ENCODE measurements around the gene ASB3.
A peak's percentile ranks its signal among the peaks of the same experiment; 100 is the strongest.
"Not testable (repeated sequence)": the region's sequence is repeated elsewhere in the genome, so short reads cannot be mapped to it uniquely, and the experiment has no call there.

Gene ASB3

DNA sequence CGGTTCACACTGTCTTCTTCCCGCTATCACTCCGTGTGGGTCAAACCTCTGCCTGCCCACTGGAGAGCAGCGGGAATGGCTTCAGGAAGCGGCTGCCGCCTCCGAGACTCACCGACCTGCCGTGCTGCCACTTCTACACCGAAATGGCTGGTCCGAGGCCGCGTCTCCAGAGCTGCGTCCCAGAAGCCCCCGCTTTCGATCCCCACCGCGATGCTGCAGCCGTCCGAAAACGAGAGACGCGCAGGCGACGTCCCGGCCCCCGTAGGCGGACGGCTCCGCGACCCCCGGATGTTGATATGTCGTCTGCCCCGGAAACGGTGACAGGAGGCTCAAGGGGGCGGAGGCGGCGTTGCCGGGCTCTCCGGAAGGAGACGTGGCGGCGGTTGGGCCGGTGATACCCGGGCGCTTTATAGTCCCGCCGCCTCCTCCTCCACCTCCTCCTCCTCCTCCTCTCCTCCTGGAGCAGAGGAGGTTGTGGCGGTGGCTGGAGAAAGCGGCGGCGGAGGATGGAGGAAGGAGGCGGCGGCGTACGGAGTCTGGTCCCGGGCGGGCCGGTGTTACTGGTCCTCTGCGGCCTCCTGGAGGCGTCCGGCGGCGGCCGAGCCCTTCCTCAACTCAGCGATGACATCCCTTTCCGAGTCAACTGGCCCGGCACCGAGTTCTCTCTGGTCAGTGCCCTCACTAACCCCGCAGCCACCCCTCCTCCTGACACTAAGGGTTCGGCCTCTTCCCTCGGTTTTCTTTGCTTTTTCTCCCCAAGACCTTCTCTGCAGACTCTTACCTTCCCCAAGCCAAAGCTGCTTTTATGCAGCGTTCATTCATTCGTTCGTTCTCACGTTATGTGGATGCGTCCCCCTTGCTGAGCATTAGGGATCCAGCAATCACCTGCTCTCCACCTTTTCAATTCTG lies at the start of gene ASB3, which contains the start of gene ERLEC1:
Gene ASB3 (minus strand): TSS at position 249 of the 909 bp plus-strand sequence. CDS start 21,381 bp downstream, outside the sequence.
Gene ERLEC1 (plus strand): TSS at position 340 of the 909 bp plus-strand sequence. CDS start 167 bp downstream, at position 507.
- Histone ChIP-seq H3K36me3 (ENCODE audit: control insufficient read depth, insufficient read depth, low read length) (no peaks in the 10 kb centered on the region), H3K9me3 (ENCODE audit: control insufficient read depth, low read length) (no peaks in the 10 kb centered on the region), H3K4me1 (ENCODE audit: control insufficient read depth, insufficient read depth, low read length) (peaks cover 11% of the 10 kb centered on the region), H3K9ac (ENCODE audit: low read length) (peak within 1 kb of the TSS; percentile 66), H3K4me3 (ENCODE audit: low read length) (peak within 1 kb of the TSS; percentile 65), H3K27me3 (ENCODE audit: control insufficient read depth, insufficient read depth, low read length) (no peaks in the 10 kb centered on the region)

- not testable (repeated sequence) for H3K4me1 ChIP-seq (ENCODE audit: control insufficient read depth, insufficient read depth, low read length); H3K4me3 ChIP-seq (ENCODE audit: low read length); H3K9ac ChIP-seq (ENCODE audit: low read length); H3K36me3 ChIP-seq (ENCODE audit: control insufficient read depth, insufficient read depth, low read length); H3K27me3 ChIP-seq (ENCODE audit: control insufficient read depth, insufficient read depth, low read length); H3K9me3 ChIP-seq (ENCODE audit: control insufficient read depth, low read length)
Measured at GRCh38 chr2:53829980-53830290, 43.2 kb upstream of the ASB3 start.

- Histone ChIP-seq H3K27me3 (ENCODE audit: control insufficient read depth, insufficient read depth, low read length) (no peaks in the 10 kb centered on the region), H3K36me3 (ENCODE audit: control insufficient read depth, insufficient read depth, low read length) (no peaks in the 10 kb centered on the region), H3K4me1 (ENCODE audit: control insufficient read depth, insufficient read depth, low read length) (no peaks in the 10 kb centered on the region), H3K4me3 (ENCODE audit: low read length) (no peak overlapping the region), H3K9me3 (ENCODE audit: control insufficient read depth, low read length) (no peaks in the 10 kb centered on the region), H3K9ac (ENCODE audit: low read length) (no peak overlapping the region)
Measured at GRCh38 chr2:53829273-53829979, 42.7 kb upstream of the ASB3 start.

DNA sequence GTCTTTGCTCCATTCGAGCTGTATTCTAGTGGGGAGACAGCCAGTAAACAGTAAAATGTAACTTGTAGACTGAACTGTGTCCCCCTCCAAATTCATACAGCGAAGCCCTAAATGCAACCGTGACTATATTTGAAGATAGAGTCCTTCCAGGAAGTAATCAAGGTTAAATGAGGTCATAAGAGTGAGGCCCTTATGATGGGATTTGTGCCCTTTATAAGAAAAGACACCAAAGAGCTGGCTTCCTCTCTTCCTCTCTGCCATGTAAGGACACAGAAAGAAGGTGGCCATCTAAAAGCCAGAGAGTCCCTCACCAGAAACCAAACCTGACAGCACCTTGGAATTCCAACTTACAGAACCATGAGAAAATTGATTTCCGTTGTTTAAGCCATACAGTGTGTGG lies 41.6 kb upstream of the ASB3 start:
- H3K27me3 ChIP-seq (ENCODE audit: control insufficient read depth, insufficient read depth, low read length): no peaks in the 10 kb centered on the region
- H3K9ac ChIP-seq (ENCODE audit: low read length): no peak overlapping the region
- H3K9me3 ChIP-seq (ENCODE audit: control insufficient read depth, low read length): no peaks in the 10 kb centered on the region
- H3K4me3 ChIP-seq (ENCODE audit: low read length): no peak overlapping the region
- H3K4me1 ChIP-seq (ENCODE audit: control insufficient read depth, insufficient read depth, low read length): no peaks in the 10 kb centered on the region
- no peaks in the 10 kb centered on the region for H3K36me3 ChIP-seq (ENCODE audit: control insufficient read depth, insufficient read depth, low read length)

DNA sequence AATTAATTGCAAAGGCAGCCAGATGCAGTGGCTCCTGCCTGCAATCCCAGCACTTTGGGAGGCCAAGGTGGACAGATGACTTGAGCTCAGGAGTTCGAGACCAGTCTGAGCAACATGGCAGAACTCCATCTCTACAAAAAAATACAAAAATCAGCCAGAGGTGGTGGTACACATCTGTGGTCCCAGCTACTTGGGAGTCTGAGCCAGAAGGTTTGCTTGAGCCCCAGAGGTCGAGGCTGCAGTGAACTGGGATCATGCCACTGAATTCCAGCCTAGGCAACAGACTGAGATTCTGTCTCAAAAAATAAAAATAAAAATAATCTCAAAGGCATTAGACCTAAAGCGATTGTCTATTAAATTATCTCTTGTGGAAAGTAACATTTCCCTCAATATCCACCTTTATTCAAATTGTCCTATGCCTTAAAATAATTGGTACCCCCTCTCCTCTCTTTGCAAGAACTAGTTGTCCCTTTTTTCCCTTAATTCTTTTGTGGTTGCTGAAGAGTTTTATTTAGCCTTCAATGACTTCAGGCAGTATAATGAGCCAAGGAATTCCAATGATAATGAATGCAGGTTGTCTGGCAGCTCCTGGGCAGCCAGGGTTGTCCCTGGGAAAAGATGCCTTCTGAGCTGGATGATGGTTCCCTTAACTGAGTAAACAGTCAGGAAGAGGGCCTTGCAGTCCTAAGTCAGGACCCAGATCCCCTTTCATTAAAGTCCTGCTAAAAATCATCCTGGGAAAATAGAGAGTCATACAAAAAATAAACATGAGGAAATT lies 40.8 kb upstream of the ASB3 start:
- no peak overlapping the region for H3K9ac ChIP-seq (ENCODE audit: low read length)
- H3K4me3 ChIP-seq (ENCODE audit: low read length): no peak overlapping the region
- no peaks in the 10 kb centered on the region for H3K36me3 ChIP-seq (ENCODE audit: control insufficient read depth, insufficient read depth, low read length)
- H3K9me3 ChIP-seq (ENCODE audit: control insufficient read depth, low read length): no peaks in the 10 kb centered on the region
- no peaks in the 10 kb centered on the region for H3K4me1 ChIP-seq (ENCODE audit: control insufficient read depth, insufficient read depth, low read length)
- no peaks in the 10 kb centered on the region for H3K27me3 ChIP-seq (ENCODE audit: control insufficient read depth, insufficient read depth, low read length)

DNA sequence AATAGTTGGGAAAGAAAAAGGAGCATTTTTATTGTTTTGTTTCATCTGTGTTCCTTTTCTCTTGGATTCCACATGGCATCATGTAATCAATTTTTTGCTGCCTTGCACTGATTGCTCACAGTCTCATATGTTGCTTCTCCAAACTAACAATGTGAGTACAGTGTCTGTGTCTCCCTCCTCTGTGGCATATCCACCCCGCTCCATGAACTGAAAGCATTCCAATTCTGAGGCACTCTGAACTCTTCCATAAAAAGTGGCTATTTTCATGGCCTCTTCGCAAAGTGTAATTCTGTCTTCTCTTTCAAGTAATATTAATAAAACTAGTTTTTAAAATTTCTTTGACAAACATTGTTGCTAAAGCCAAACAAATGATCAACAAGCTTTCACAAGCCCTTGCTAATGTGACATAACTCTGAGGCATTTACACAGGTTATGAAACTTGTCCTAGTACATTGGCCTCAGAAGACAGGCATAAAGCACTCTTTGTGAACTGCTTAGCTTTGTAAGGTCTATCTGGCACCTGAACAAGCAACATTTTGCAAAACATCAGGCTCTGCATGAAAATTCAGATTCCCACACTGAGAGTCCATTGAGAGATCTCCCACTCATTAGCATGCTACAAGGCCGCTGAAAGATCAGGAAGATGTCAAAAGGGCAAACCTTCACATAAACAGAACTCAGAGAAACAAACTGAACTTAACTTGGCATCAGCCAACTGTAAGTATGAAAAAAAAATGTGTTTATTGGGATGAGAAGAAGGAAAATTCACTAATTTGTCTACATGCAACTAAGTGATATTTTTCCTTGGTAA lies 40.0 kb upstream of the ASB3 start:
- no peaks in the 10 kb centered on the region for H3K4me1 ChIP-seq (ENCODE audit: control insufficient read depth, insufficient read depth, low read length)
- H3K9ac ChIP-seq (ENCODE audit: low read length): no peak overlapping the region
- no peaks in the 10 kb centered on the region for H3K27me3 ChIP-seq (ENCODE audit: control insufficient read depth, insufficient read depth, low read length)
- no peak overlapping the region for H3K4me3 ChIP-seq (ENCODE audit: low read length)
- no peaks in the 10 kb centered on the region for H3K36me3 ChIP-seq (ENCODE audit: control insufficient read depth, insufficient read depth, low read length)
- H3K9me3 ChIP-seq (ENCODE audit: control insufficient read depth, low read length): no peaks in the 10 kb centered on the region

DNA sequence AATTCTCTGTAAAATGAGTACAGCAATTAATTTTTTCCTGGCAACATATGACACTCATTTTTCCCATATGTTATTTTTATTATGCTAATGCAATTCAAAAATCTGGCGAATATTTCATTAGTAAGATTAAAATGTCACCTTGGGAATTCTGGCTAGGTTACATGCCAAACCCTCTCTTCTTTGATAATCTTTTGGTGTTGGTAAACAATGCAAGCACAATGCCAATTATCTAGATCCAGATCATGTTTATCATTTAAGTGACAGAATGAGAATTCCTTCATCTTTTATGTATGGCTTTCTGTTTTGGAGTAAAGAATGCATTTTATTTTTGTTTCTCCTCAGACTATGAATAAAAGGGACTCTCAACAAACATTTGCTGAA lies 39.3 kb upstream of the ASB3 start:
- Histone ChIP-seq H3K9ac (ENCODE audit: low read length) (no peak overlapping the region), H3K36me3 (ENCODE audit: control insufficient read depth, insufficient read depth, low read length) (no peaks in the 10 kb centered on the region)

GRCh38 chr2:53823639-53824038 lies 36.9 kb upstream of the ASB3 start:
- not testable (repeated sequence) for H3K9ac ChIP-seq (ENCODE audit: low read length); H3K4me3 ChIP-seq (ENCODE audit: low read length); H3K27me3 ChIP-seq (ENCODE audit: control insufficient read depth, insufficient read depth, low read length); H3K36me3 ChIP-seq (ENCODE audit: control insufficient read depth, insufficient read depth, low read length); H3K9me3 ChIP-seq (ENCODE audit: control insufficient read depth, low read length); H3K4me1 ChIP-seq (ENCODE audit: control insufficient read depth, insufficient read depth, low read length)

More for the DNA sequence above, 39.3 kb upstream of the ASB3 start:
- Histone ChIP-seq H3K4me3 (ENCODE audit: low read length) (no peak overlapping the region), H3K9me3 (ENCODE audit: control insufficient read depth, low read length) (no peaks in the 10 kb centered on the region), H3K27me3 (ENCODE audit: control insufficient read depth, insufficient read depth, low read length) (no peaks in the 10 kb centered on the region), H3K4me1 (ENCODE audit: control insufficient read depth, insufficient read depth, low read length) (no peaks in the 10 kb centered on the region)

DNA sequence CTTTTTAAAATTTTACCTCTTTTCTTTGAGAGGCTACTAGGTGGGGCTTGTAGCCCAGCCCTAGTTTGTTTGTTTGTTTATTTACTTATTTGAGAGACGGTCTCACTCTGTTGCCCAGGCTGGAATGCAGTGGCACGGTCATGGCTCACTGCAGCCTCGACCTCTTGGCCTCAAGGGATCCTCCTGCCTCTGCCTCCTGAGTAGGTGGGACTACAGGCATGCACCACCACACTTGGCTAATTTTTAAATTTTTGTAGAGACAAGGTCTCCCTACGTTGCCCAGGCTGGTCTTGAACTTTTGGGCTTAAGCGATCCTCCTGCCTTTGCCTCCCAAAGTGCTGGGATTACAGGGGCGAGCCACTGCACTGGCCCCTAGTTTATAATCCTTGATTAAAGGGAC lies 35.1 kb upstream of the ASB3 start:
- Histone ChIP-seq H3K9me3 (ENCODE audit: control insufficient read depth, low read length) (no peaks in the 10 kb centered on the region), H3K4me1 (ENCODE audit: control insufficient read depth, insufficient read depth, low read length) (no peaks in the 10 kb centered on the region), H3K36me3 (ENCODE audit: control insufficient read depth, insufficient read depth, low read length) (no peaks in the 10 kb centered on the region), H3K9ac (ENCODE audit: low read length) (no peak overlapping the region), H3K27me3 (ENCODE audit: control insufficient read depth, insufficient read depth, low read length) (no peaks in the 10 kb centered on the region), H3K4me3 (ENCODE audit: low read length) (no peak overlapping the region)

DNA sequence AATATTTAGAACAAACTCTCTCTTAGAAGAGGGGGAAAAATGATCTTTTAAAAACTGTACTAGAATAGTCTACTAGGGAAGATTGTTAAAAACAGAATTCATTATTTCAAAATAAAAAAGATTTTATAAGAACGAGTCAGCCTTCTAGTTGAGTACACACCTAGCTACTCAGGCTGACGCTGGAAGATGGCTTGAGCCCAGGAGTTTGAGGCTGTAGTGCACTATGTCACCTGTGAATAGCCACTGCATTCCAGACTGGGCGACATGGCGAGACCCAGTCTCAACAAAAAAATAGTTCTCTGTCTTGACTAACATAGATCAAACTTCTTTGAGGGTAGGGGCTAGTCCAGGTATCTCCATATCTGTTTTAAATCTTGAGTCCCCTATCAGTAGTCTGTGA lies 34.0 kb upstream of the ASB3 start:
- Histone ChIP-seq H3K36me3 (ENCODE audit: control insufficient read depth, insufficient read depth, low read length) (no peaks in the 10 kb centered on the region), H3K4me3 (ENCODE audit: low read length) (no peak overlapping the region), H3K9ac (ENCODE audit: low read length) (no peak overlapping the region), H3K9me3 (ENCODE audit: control insufficient read depth, low read length) (no peaks in the 10 kb centered on the region), H3K4me1 (ENCODE audit: control insufficient read depth, insufficient read depth, low read length) (no peaks in the 10 kb centered on the region), H3K27me3 (ENCODE audit: control insufficient read depth, insufficient read depth, low read length) (no peaks in the 10 kb centered on the region)

DNA sequence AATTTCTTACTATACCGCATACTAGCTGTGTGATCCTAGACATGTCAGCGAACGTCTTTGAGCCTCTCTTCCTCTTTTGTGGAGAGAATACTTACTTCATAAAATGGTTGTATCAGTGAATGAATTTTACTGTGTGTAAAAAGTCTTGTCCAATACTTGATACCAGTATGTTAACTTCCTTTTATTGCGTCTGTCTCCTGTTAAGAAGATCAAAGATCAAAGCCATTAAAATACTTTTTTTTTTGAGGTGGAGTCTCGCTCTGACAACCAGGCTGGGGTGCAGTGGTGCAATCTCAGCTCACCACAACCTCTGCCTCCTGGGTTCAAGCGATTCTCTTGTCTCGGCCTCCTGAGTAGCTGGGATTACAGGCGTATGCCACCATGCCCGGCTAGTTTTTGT lies 33.3 kb upstream of the ASB3 start:
- Histone ChIP-seq H3K36me3 (ENCODE audit: control insufficient read depth, insufficient read depth, low read length) (no peaks in the 10 kb centered on the region), H3K9ac (ENCODE audit: low read length) (no peak overlapping the region), H3K4me3 (ENCODE audit: low read length) (no peak overlapping the region), H3K9me3 (ENCODE audit: control insufficient read depth, low read length) (no peaks in the 10 kb centered on the region), H3K27me3 (ENCODE audit: control insufficient read depth, insufficient read depth, low read length) (no peaks in the 10 kb centered on the region), H3K4me1 (ENCODE audit: control insufficient read depth, insufficient read depth, low read length) (no peaks in the 10 kb centered on the region)
